ENCODE measurements around the gene PROM2. TPM values are rescaled to one million over a fixed set of nuclear protein-coding genes. Genes with fewer than 3 reads are reported as not detected.

Gene PROM2, protein sequence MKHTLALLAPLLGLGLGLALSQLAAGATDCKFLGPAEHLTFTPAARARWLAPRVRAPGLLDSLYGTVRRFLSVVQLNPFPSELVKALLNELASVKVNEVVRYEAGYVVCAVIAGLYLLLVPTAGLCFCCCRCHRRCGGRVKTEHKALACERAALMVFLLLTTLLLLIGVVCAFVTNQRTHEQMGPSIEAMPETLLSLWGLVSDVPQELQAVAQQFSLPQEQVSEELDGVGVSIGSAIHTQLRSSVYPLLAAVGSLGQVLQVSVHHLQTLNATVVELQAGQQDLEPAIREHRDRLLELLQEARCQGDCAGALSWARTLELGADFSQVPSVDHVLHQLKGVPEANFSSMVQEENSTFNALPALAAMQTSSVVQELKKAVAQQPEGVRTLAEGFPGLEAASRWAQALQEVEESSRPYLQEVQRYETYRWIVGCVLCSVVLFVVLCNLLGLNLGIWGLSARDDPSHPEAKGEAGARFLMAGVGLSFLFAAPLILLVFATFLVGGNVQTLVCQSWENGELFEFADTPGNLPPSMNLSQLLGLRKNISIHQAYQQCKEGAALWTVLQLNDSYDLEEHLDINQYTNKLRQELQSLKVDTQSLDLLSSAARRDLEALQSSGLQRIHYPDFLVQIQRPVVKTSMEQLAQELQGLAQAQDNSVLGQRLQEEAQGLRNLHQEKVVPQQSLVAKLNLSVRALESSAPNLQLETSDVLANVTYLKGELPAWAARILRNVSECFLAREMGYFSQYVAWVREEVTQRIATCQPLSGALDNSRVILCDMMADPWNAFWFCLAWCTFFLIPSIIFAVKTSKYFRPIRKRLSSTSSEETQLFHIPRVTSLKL
- 0.11 to 0.19 TPM (median 0.15 TPM) in 3 of 5 replicates, not detected in the others for total RNA-seq (2022; extraction: Qiagen RNA extraction; ENCODE audit: low read depth)

DNA sequence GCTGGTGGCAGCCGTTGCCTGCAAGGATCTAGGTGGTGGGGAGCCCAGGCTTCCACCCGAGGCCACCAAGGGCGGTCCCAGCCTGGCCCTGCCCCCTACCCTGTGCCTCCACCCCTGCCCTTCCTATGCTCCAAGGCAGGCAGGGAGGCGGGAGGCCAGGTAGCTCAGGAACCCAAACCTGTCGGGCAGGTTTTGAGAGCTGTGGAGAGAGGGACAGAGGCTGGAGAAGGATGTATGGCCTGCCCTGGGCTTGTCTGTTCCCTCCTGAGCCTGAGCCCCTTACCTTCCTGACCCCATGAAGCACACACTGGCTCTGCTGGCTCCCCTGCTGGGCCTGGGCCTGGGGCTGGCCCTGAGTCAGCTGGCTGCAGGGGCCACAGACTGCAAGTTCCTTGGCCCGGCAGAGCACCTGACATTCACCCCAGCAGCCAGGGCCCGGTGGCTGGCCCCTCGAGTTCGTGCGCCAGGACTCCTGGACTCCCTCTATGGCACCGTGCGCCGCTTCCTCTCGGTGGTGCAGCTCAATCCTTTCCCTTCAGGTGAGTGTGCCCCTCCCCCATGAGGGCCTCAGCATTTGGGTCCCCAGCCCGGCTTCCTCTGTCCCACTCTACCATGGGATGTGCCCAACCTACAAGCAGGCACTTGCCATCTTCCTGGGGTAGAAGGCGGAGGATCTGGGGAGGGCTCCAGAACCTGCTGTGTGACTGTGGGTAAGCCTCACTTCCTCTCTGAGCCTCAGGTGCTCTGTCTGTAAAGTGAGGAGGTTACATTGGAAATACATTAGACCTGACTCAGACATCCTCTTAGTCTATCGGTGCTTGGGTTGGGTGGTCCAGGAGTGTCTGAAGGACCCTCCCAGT lies at the start of gene PROM2:
Gene PROM2, plus strand, starts transcription at position 159 of the 860 bp plus-strand sequence. Its CDS starts 137 bp downstream, at position 296.

DNA sequence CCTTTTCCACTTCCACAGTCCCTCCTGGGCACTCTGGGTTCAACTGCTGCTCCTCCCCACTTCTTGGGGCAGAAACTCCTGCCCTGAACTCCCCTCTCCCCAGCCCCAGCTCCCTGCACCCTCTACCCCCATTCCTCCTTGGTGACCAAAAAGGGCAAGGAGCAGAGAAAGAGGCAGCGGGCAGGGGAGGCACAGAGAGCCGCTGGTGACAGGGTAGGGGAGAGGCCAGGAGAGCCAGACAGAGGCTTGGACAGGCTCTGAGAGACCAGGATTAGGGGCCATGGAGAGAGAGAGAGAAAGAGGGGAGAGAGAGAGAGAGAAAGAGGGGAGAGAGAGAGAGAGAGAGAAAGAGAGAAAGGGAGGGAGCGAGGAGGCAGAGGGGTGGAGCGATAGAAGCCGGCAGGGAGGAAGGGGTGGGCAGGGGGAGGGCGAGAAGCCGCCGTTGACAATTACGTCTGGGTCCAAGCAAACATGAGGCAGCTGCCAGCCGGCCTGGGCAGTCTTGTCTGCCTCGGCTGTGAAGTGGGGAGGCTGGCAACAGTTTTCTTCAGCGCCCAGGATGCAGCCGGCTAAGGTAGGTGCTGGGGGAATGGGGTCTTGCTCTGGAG lies 22.7 kb downstream of the PROM2 start, which contains the start of gene KCNIP3:
Gene KCNIP3, plus strand, starts transcription at position 468 of the 608 bp plus-strand sequence. Its CDS starts 92 bp downstream, at position 560.

Other genes with a start within 250 kb of the PROM2 start
- gene MAL, start 248.7 kb upstream of the PROM2 start, total RNA-seq (2022; extraction: Qiagen RNA extraction; ENCODE audit: low read depth): not detected in 5 replicates
- gene MRPS5, start 152.6 kb upstream of the PROM2 start, total RNA-seq (2022; extraction: Qiagen RNA extraction; ENCODE audit: low read depth): 71.8 to 85.8 TPM (median 77.0 TPM) in 5 replicates
- gene ZNF514, start 114.6 kb upstream of the PROM2 start, total RNA-seq (2022; extraction: Qiagen RNA extraction; ENCODE audit: low read depth): 5.3 to 8.8 TPM (median 7.7 TPM) in 5 replicates
- 2.4 to 3.8 TPM (median 3.5 TPM) in 5 replicates for gene ZNF2, start 108.6 kb upstream of the PROM2 start, total RNA-seq (2022; extraction: Qiagen RNA extraction; ENCODE audit: low read depth)
- gene ZNF892, start 66.9 kb upstream of the PROM2 start, total RNA-seq (2022; extraction: Qiagen RNA extraction; ENCODE audit: low read depth): 0.28 to 0.70 TPM (median 0.40 TPM) in 5 replicates
- gene KCNIP3, start 22.9 kb downstream of the PROM2 start, total RNA-seq (2022; extraction: Qiagen RNA extraction; ENCODE audit: low read depth): 1.1 to 2.5 TPM (median 2.1 TPM) in 5 replicates
- gene FAHD2A, start 128.3 kb downstream of the PROM2 start, total RNA-seq (2022; extraction: Qiagen RNA extraction; ENCODE audit: low read depth): 25.5 to 34.0 TPM (median 30.1 TPM) in 5 replicates
- not detected in 5 replicates for gene TRIM43B, start 210.3 kb downstream of the PROM2 start, total RNA-seq (2022; extraction: Qiagen RNA extraction; ENCODE audit: low read depth)